ENCODE measurements around the gene APBB1IP.
"Not testable (repeated sequence)": the region's sequence is repeated elsewhere in the genome, so short reads cannot be mapped to it uniquely, and the experiment has no call there.

- not testable (repeated sequence) for TF ChIP-seq EZH2 (IDR thresholded peaks at IDR 0.05; ENCODE audit: borderline replicate concordance, low read depth, low read length, severe bottlenecking); POLR2AphosphoS5 (IDR thresholded peaks at IDR 0.05; ENCODE audit: insufficient read depth, low read depth, low read length)
Observed at GRCh38 chr10:26504429-26504828, 66.3 kb downstream of the APBB1IP start.
